Kidney epithelial cell (primary cell): ENCODE data around the gene ATP5PD. TPM values are rescaled to one million over a fixed set of nuclear protein-coding genes. Genes with fewer than 3 reads are reported as not detected.

Source experiments
- total RNA-seq: library from RNA; depleted of rRNA; stranded (reverse); fragments of >200 nt; gene quantifications from 2 replicates; pipeline ENCODE4 v1.2.3, GENCODE V29; 2015

ATP5PD gene
- total RNA-seq, 1 donor from 2014 or later: 275 TPM

Other genes with a start within 250 kb of the ATP5PD start
- gene GRIN2C, start 187.1 kb downstream of the ATP5PD start, total RNA-seq: not detected in 2 replicates
- gene FDXR, start 174.0 kb downstream of the ATP5PD start, total RNA-seq: 34.0 and 45.0 TPM in 2 replicates
- not detected in 2 replicates for gene FADS6, start 153.3 kb downstream of the ATP5PD start, total RNA-seq
- gene USH1G, start 123.7 kb downstream of the ATP5PD start, total RNA-seq: not detected in 2 replicates
- not detected in 2 replicates for gene OTOP2, start 122.7 kb downstream of the ATP5PD start, total RNA-seq
- gene OTOP3, start 111.1 kb downstream of the ATP5PD start, total RNA-seq: not detected in 2 replicates
- gene HID1, start 74.2 kb downstream of the ATP5PD start, total RNA-seq: 25.2 and 28.5 TPM in 2 replicates
- 51.9 and 52.3 TPM in 2 replicates for gene CDR2L, start 59.3 kb downstream of the ATP5PD start, total RNA-seq
- gene MRPL58, start 34.3 kb downstream of the ATP5PD start, total RNA-seq: 68.5 and 77.7 TPM in 2 replicates
- 15.6 and 19.2 TPM in 2 replicates for gene KCTD2, start 256 bp upstream of the ATP5PD start, total RNA-seq
- 19.1 and 23.1 TPM in 2 replicates for gene SLC16A5, start 41.0 kb upstream of the ATP5PD start, total RNA-seq
- gene ARMC7, start 63.0 kb upstream of the ATP5PD start, total RNA-seq: 7.9 and 8.0 TPM in 2 replicates
- gene NT5C, start 84.8 kb upstream of the ATP5PD start, total RNA-seq: 107 and 114 TPM in 2 replicates
- gene JPT1, start 107.5 kb upstream of the ATP5PD start, total RNA-seq: 453 and 466 TPM in 2 replicates
- 61.9 and 76.0 TPM in 2 replicates for gene SUMO2, start 136.0 kb upstream of the ATP5PD start, total RNA-seq
- 33.1 and 37.2 TPM in 2 replicates for gene NUP85, start 158.7 kb upstream of the ATP5PD start, total RNA-seq
- gene GGA3, start 214.6 kb upstream of the ATP5PD start, total RNA-seq: 24.8 and 34.8 TPM in 2 replicates
- gene MRPS7, start 214.9 kb upstream of the ATP5PD start, total RNA-seq: 57.8 and 69.4 TPM in 2 replicates
- 26.7 and 36.1 TPM in 2 replicates for gene MIF4GD, start 224.3 kb upstream of the ATP5PD start, total RNA-seq
- gene SLC25A19, start 242.5 kb upstream of the ATP5PD start, total RNA-seq: 6.0 and 7.1 TPM in 2 replicates